Heart left ventricle (tissue), 16 donors: ENCODE results near the gene SLC9A7. TPM values are rescaled to one million over a fixed set of nuclear protein-coding genes. Genes with fewer than 3 reads are reported as not detected.

Experiments used
- ATAC-seq, 4 donors: fragments of 200-7000 bp; cut with Tn5 transposase; one replicate each; pipeline ENCODE4 v1.9.1; 2020 to 2022; ENCODE audit warnings: moderate library complexity in 4 of 4, mild to moderate bottlenecking in 3 of 4, moderate number of reproducible peaks in 1 of 4
- DNase-seq, 5 donors: peaks; one replicate each; pipeline ENCODE4 v3.0.0-alpha.2; 2020
- H3K27ac ChIP-seq, 12 donors: fragments of 200-600 bp; sonication (generic) in 4 of 12; one replicate each; pipeline versions ENCODE4 v1.5.0 to v1.8.0; 2016 to 2022; ENCODE audit warnings: mild to moderate bottlenecking in 2 of 12
- H3K27me3 ChIP-seq, 9 donors: fragments of 200-600 bp; sonication (generic) in 2 of 9; one replicate each; pipeline versions ENCODE4 v1.5.1 to v1.8.0; 2016 to 2022; ENCODE audit warnings: mild to moderate bottlenecking in 3 of 9
- H3K36me3 ChIP-seq, 9 donors: fragments of 200-600 bp; sonication (generic) in 2 of 9; one replicate each; pipeline versions ENCODE4 v1.5.0 to v1.8.0; 2018 to 2022; ENCODE audit warnings: mild to moderate bottlenecking in 2 of 9
- H3K4me1 ChIP-seq, 12 donors: fragments of 200-600 bp; sonication (generic) in 4 of 12; one replicate each; pipeline versions ENCODE4 v1.5.0 to v1.8.0; 2016 to 2022; ENCODE audit warnings: mild to moderate bottlenecking in 3 of 12
- H3K4me3 ChIP-seq, 12 donors: fragments of 200-600 bp; sonication (generic) in 4 of 12; one replicate each; pipeline versions ENCODE4 v1.5.0 to v1.8.0; 2017 to 2022; ENCODE audit warnings: mild to moderate bottlenecking in 9 of 12, moderate library complexity in 4 of 12
- H3K9me3 ChIP-seq, 12 donors: fragments of 200-600 bp; sonication (generic) in 4 of 12; one replicate each; pipeline versions ENCODE4 v1.5.0 to v1.8.0; 2016 to 2022; ENCODE audit warnings: mild to moderate bottlenecking in 1 of 12
- POLR2A ChIP-seq, 2 donors: fragments of 450-650 bp; IDR thresholded peaks; one replicate each; pipeline ENCODE4 v1.6.1; 2017; ENCODE audit warnings: antibody characterized with exemption in 2 of 2, mild to moderate bottlenecking in 2 of 2, moderate library complexity in 2 of 2
- WGBS, 4 donors: extraction: QIAGEN DNeasy Blood & Tissue Kit in 2 of 4; methylation state at CpG; one replicate each; pipeline versions ENCODE4 v1.1.5 to v1.1.7; 2013 to 2018; 5-methylcytosine and 5-hydroxymethylcytosine counted together
- intact Hi-C, 10 donors: fragments of 100-400 bp; cut with DNase I; formaldehyde crosslinking; loops; one replicate each; pipeline versions ENCODE4 v1.11.1 to v1.14.2; 2022
- polyA plus RNA-seq, 2 donors: library from polyadenylated mRNA; stranded (reverse); fragments of 200-250 nt; gene quantifications; one replicate each; pipeline ENCODE4 v1.2.3, GENCODE V29; 2013
- total RNA-seq, 9 donors: library from RNA; depleted of rRNA in 2 of 9; stranded (reverse); fragments of >200 nt in 2 of 9; fragmentation: NEBNext Ultra II Directional in 3 of 9; extraction: Animal tissue kit (Norgen Biotek cat#: 25700) in 3 of 9; gene quantifications; one replicate each; pipeline versions ENCODE4 v1.1.0 to v1.2.4, GENCODE V29; 2016 to 2023
- TF ChIP-seq, protein P1 (sequence below), 12 donors: fragments of 200-600 bp; sonication (generic) in 4 of 12; IDR thresholded peaks; one replicate each; pipeline versions ENCODE4 v1.5.0 to v1.8.0; 2018 to 2022; ENCODE audit warnings: antibody characterized with exemption in 12 of 12, mild to moderate bottlenecking in 5 of 12
- donor health status: ischemic (EF 13 %, LVEDD 7.1; RV severe dilation, severe dysfunction).
- donor health status: healthy with polysubstance abuse.
- donor health status: DM: no; HTN: yes; CAD: no.
- donor health status: DM: no; HTN: no; CAD: no.
- donor health status: ischemic (EF 25% LVEDD 6.9; RV normal size, moderate dysfunction).
- donor health status: ischemic (EF 25% LVEDD 5.7; RV mildly dilated, moderate dysfunction).
- donor health status: healthy.
- donor health status: DM: yes; HTN: yes; CAD: no.
- donor health status: ischemic (EF 35%, LVEDD 5.7; RV mildly dilated, moderate dysfunction).
- donor health status: nonischemic (EF 11% LVEDD 7.7; RV severe dilation, severe dysfunction).
- donor health status: DM: yes; HTN: yes; CAD: no.
- donor health status: PGD.
- donor health status: ischemic (EF 29% LVEDD 5.4; RV normal size, mild dysfunction).
- donor health status: nonischemic (EF 23%, LVEDD 6.1; RV moderate dilation, normal function).

The SLC9A7 gene
- total and polyA plus RNA-seq, 11 donors = 0.46 to 8.6 (median 2.3) TPM

DNA sequence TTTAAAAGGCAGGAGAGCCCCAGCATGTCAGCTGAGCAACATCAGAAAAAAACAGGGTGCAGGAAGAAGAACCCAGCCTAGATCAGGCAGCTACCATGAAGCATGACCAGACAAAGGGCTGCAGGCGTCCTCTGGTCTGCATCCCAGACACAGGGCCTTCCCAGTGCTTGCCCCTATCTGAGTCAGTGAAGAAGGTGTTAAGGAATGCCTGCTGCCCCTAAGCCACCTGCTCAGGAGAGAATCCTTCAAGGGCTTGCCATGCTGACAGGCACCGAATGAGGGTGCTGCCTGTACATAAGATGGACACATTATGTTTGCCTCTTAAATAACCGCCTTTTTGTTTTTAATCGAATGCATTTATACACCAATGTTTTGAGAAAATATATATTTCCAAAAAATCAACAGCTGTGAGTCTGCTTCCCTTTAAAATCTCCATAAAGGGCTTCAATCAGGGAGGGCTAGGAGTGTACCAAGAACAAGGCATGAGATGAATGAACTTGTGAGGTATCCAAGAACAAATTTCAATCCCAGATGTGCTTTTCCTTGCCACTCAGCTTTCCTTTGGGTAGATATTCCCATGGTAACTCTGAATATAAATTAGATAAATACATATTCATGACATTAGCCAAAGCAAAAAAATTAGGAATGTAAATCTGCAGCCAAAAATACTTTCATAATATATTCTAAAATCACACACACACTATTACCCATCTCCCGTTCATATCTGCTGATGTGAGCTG, 85.1 kb downstream of the SLC9A7 start:
- Histone ChIP-seq H3K27ac (no peak overlapping the region), H3K4me3 (no peak overlapping the region), H3K27me3 (peaks cover 0 to 8% (median 0%) of the 10 kb centered on the region in 9 donors), H3K4me1 (no peaks in the 10 kb centered on the region), H3K36me3 (no peaks in the 10 kb centered on the region), H3K9me3 (no peaks in the 10 kb centered on the region)
- TF ChIP-seq POLR2A (IDR thresholded peaks at IDR 0.05) = no peak
- TF ChIP-seq, protein P1, sequence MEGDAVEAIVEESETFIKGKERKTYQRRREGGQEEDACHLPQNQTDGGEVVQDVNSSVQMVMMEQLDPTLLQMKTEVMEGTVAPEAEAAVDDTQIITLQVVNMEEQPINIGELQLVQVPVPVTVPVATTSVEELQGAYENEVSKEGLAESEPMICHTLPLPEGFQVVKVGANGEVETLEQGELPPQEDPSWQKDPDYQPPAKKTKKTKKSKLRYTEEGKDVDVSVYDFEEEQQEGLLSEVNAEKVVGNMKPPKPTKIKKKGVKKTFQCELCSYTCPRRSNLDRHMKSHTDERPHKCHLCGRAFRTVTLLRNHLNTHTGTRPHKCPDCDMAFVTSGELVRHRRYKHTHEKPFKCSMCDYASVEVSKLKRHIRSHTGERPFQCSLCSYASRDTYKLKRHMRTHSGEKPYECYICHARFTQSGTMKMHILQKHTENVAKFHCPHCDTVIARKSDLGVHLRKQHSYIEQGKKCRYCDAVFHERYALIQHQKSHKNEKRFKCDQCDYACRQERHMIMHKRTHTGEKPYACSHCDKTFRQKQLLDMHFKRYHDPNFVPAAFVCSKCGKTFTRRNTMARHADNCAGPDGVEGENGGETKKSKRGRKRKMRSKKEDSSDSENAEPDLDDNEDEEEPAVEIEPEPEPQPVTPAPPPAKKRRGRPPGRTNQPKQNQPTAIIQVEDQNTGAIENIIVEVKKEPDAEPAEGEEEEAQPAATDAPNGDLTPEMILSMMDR (IDR thresholded peaks at IDR 0.05) = no peak
- intact Hi-C loops = no loop called here
- ATAC-seq = no peak
- DNase-seq = no peak
- WGBS, 4 donors = 75 to 88% (median 81%) methylated on average over 5 of the region's 5 CpGs

DNA sequence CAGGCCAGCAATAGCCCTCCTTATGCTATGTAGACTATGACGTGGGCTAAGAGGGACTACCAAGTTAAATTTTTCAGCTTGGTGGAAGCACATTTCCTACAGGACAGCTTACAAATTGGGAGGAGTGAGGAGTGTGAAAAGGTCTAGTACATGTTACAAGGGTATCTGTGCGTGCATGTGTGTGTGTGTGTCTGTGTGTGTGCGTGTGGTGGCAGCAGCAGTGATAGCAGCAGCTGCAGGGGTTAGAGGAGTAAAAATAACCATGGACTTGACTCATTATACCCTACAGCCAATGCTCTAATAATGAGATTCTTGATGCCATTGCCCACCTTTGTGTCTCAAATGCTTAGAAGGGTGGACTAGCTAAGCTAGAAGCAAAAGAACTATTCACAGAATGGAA, 88.6 kb downstream of the SLC9A7 start:
- no peak overlapping the region for H3K27ac ChIP-seq
- no peaks in the 10 kb centered on the region for H3K36me3 ChIP-seq
- DNase-seq (no peak), ATAC-seq (peak in 1 of 4 donors; percentile 46)
- intact Hi-C loops = no loop called here
- peaks cover 0 to 18% (median 0%) of the 10 kb centered on the region in 9 donors for H3K27me3 ChIP-seq
- peaks cover 0 to 3% (median 0%) of the 10 kb centered on the region in 12 donors for H3K9me3 ChIP-seq
- H3K4me1 ChIP-seq = no peaks in the 10 kb centered on the region
- no peak for TF ChIP-seq POLR2A (IDR thresholded peaks at IDR 0.05)
- TF ChIP-seq, protein P1 (IDR thresholded peaks at IDR 0.05) = no peak
- WGBS, 4 donors = 28 to 74% (median 62%) methylated on average over 3 of the region's 3 CpGs
- H3K4me3 ChIP-seq = no peak overlapping the region

GRCh38 chrX:46666831-46667230, 92.1 kb downstream of the SLC9A7 start:
- Histone ChIP-seq H3K4me1 (no peaks in the 10 kb centered on the region), H3K27ac (no peak overlapping the region), H3K4me3 (no peak overlapping the region), H3K27me3 (peaks cover 0 to 18% (median 0%) of the 10 kb centered on the region in 9 donors), H3K36me3 (no peaks in the 10 kb centered on the region), H3K9me3 (peaks cover 0 to 3% (median 0%) of the 10 kb centered on the region in 12 donors)
- ATAC-seq = no peak
- no peak for TF ChIP-seq POLR2A (IDR thresholded peaks at IDR 0.05)
- TF ChIP-seq, protein P1 (IDR thresholded peaks at IDR 0.05) = no peak
- intact Hi-C loops = no loop called here
- WGBS, 4 donors = 66 to 99% (median 80%) methylated on average over 2 of the region's 2 CpGs
- DNase-seq = no peak

DNA sequence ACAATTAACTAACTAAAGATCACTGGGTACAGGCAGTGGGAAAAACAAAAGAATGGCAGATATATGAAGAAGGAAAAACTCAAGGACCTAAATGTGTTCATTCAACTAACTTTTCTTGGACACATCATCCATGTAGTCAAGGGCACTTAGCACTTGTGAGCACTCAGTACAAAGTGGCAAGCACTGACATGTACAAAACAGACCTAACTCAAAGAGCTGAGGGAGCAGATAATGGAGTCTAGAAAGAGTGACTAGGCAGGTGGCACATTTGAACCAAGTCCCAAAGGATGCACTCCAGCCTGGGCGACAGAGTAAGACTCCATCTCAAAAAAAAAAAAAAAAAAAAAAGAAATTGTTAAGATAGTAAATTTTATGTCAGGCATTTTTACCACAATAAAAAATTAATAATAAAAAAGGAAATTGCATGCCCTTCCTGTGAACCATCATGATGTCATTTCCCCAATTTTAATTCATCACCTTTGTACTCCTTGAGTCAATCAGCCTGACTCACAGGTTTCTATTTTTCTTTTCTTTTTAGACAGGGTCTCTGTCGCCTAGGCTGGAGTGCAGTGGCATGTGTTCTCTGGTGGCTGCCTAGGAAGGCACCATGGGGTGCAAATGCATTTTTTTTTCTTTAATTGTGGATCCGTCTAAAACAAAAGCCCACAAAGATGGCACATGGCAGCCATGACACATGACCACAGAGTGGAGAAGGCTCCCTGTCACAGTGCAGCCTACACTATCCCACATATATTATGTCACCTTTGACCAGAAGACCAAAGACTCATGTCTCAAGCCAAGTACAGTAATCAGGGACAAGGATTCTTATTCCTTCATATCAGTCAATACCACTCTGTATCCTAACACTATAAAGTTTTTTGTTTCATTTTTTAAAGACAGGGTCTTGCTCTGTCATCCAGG, 93.4 kb downstream of the SLC9A7 start:
- ATAC-seq = no peak
- WGBS, 4 donors = 45 to 73% (median 66%) methylated on average over 3 of the region's 3 CpGs
- Histone ChIP-seq H3K4me1 (no peaks in the 10 kb centered on the region), H3K27ac (no peak overlapping the region), H3K36me3 (no peaks in the 10 kb centered on the region), H3K9me3 (peaks cover 0 to 3% (median 0%) of the 10 kb centered on the region in 12 donors), H3K27me3 (peaks cover 0 to 18% (median 0%) of the 10 kb centered on the region in 9 donors), H3K4me3 (no peak overlapping the region)
- intact Hi-C loops = no loop called here
- DNase-seq = no peak
- TF ChIP-seq POLR2A (IDR thresholded peaks at IDR 0.05) = no peak
- TF ChIP-seq, protein P1 (IDR thresholded peaks at IDR 0.05) = no peak
